GM12892 (cell line): ENCODE measurements around the gene PACSIN3.

Experiments
- POLR2A ChIP-seq: IDR thresholded peaks from 2 replicates; pipeline ENCODE4 v1.6.1; 2011; ENCODE audit warnings: low read depth, low read length, control low read depth
- POLR2AphosphoS5 ChIP-seq: IDR thresholded peaks from 2 replicates; pipeline ENCODE4 v1.6.1; 2011; ENCODE audit warnings: low read depth, low read length, control low read depth
- TAF1 ChIP-seq: IDR thresholded peaks from 2 replicates; pipeline ENCODE4 v1.6.1; 2011; ENCODE audit warnings: low read depth, mild to moderate bottlenecking, control low read depth, low read length, borderline replicate concordance

DNA sequence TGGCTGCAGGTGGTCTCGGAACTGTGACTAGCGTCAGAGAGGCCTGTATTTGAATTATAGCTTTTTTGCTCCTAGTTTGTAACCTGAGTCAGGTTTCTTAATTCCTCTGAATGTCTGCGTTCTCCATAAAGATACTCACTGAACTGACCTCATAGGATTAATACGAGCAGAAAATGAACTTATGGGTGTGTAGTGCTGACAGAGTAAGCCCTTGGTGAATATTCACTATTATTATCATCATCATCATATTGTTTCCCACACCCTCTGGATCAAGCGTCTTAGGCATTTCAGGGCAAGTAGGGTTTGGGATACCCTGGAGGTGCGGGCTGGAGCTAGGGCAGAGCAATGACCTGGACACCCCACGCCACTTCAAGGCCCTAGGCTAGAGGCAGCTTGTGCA lies 38.6 kb downstream of the PACSIN3 start:
- TF ChIP-seq TAF1 (no peak), POLR2A (no peak), POLR2AphosphoS5 (no peak)
